ENCODE results near the gene MAX.
"Not testable (repeated sequence)": the region's sequence is repeated elsewhere in the genome, so short reads cannot be mapped to it uniquely, and the experiment has no call there.

Gene MAX

DNA sequence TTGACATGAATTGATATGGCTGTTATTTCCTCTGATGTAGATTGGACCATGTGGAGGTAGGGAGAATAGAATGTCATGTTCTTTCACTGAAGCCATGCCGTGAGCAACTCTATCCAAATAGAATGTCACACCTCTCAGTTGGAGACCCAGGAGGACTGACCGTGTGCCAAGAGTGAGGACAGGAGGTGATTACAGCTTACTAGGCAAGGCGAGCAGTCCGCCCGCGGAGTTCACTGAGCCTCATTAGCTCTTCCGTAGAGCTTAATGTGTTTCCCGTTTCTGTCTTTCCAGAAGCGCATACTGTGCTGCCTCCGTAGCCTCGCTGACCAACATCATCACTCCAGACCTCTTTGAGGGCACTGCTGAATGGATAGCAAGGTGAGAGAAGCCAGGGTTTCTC, 70.0 kb downstream of the MAX start:
- DNase-seq, result no peak

DNA sequence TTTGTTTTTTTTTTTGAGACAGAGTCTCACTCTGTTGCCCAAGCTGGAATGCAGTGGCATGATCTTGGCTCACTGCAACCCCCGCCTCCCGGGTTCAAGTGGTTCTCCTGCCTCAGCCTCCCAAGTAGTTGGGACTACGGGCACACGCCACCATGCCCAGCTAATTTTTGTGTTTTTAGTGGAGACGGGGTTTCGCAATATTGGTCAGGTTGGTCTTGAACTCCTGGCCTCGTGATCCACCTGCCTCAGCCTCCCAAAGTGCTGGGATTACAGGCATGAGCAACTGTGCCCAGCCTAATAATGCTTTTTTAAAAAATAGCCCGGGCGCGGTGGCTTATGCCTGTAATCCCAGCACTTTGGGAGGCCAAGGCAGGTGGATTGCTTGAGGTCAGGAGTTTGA, 71.0 kb downstream of the MAX start:
- DNase-seq, result not testable (repeated sequence)

DNA sequence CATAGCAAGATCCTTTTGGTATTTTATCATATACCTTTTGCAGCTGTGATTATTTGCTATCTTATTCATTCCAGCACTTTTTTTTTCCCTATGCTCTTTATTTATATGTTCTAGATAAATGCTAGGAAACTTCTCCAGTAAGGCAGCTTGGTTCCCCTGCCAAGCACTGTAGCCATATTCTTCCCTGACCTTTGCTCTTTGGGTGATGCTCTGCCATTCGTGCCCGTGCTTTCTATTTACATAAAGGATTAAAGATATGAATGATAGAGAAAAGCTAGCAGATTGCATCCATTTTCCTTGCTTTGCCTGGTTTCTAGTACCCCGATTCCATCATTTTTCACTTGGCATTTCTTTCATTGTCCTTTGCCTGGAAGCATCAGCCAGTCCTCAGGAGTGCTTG, 73.4 kb downstream of the MAX start:
- no peak for DNase-seq

DNA sequence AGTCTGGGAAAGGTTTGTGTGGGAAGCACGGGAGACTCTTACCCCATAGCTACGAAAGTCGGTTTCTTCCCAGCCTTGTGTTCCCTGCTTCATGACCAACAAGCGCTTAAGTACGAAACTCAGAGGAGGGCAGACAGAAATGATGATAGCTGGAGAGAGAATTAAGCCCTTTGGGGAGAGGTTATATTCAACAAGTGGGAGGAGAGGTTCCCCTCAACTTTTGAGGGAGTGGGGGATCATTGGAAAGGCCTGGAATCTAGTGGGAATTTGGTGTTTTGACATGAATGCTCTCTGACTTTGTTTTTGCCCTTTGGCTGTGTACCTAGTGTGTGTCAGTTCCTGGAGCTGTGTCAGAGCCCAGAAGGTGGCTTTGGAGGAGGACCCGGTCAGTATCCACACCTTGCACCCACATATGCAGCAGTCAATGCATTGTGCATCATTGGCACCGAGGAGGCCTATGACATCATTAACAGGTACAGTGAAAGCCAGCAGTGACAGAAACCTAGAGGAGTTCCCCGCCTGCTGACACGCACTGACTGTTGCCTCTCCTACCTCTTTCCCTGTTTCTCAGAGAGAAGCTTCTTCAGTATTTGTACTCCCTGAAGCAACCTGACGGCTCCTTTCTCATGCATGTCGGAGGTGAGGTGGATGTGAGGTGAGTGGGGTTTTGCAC, 75.1 kb downstream of the MAX start:
- no peak for DNase-seq

DNA sequence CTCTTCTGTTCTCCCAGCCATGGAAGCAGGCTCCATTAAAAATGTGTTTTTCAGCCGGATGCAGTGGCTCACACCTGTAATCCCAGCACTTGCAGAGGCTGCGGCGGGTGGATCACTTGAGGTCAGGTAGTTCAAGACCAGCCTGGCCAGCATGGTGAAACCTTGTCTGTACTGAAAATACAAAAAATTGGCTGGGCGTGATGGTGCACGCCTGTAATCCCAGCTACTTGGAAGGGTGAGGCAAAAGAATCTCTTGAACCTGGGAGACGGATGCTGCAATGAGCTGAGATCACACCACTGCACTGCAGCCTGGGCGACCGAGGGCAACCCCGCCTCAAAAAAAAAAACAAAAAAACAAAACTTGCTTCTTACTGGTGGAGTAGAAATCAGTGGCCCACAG, 75.8 kb downstream of the MAX start:
- no peak for DNase-seq

DNA sequence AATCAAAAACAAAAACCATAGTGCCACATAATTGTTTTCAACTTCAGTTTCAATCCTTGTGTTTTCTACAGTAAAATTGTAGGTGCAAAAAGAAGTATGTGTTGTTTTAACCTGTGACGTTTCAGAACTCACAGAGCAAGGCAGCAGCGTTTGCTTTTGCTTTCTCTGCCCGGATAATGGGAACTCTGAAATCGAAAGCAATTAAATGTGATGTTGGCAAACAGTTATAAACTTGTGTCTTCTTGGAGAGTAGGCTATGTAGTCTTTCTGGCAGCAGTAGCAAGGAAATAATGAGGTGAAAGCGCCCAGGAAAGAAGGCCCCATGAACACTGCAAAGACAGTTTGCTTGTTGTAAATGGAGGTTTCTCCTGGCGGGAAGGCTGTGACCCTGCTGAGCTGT, 76.5 kb downstream of the MAX start:
- DNase-seq, result no peak

All from NCI-H1694 (cell line).